NCI-H1694 treated with DMSO at 0.1 percent for 48 hours (cell line): ENCODE measurements around the gene RAN.
"Not testable (repeated sequence)": the region's sequence is repeated elsewhere in the genome, so short reads cannot be mapped to it uniquely, and the experiment has no call there.

Experiments used
- DNase-seq: peaks from one replicate; lab custom pipeline; 2025; lab: John Stamatoyannopoulos, UW

RAN gene

GRCh38 chr12:130878193-130879185 lies 6.6 kb downstream of the RAN start:
- no peak for DNase-seq

GRCh38 chr12:130879212-130879686 lies 7.4 kb downstream of the RAN start:
- no peak for DNase-seq

- no peak for DNase-seq
Observed at GRCh38 chr12:130879781-130880389, 8.0 kb downstream of the RAN start.

- DNase-seq = no peak
Observed at GRCh38 chr12:130880411-130880885, 8.6 kb downstream of the RAN start.

DNA sequence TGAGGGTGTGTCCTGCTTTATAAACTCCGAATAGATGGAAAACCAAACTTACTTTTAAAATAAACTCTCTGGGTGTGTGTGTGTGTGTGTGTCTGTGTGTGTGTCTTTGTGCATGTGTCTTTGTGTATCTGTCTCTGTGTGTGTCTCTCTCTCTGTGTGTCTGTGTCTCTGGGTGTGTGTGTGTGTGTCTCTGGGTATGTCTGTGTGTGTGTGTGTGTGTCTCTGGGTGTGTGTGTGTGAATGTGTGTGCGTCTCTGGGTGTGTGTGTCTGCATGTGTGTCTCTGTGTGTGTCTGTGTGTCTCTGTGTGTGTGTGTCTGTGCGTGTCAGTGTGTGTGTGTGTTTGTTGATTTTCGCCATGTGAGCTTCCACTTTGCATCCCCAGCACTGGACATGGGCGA lies 9.2 kb downstream of the RAN start:
- DNase-seq = no peak

GRCh38 chr12:130881548-130881947 lies 9.7 kb downstream of the RAN start:
- no peak for DNase-seq

GRCh38 chr12:130887190-130887589 lies 15.3 kb downstream of the RAN start:
- not testable (repeated sequence) for DNase-seq

- DNase-seq = no peak
Observed at GRCh38 chr12:130904064-130904463, 32.2 kb downstream of the RAN start.

DNA sequence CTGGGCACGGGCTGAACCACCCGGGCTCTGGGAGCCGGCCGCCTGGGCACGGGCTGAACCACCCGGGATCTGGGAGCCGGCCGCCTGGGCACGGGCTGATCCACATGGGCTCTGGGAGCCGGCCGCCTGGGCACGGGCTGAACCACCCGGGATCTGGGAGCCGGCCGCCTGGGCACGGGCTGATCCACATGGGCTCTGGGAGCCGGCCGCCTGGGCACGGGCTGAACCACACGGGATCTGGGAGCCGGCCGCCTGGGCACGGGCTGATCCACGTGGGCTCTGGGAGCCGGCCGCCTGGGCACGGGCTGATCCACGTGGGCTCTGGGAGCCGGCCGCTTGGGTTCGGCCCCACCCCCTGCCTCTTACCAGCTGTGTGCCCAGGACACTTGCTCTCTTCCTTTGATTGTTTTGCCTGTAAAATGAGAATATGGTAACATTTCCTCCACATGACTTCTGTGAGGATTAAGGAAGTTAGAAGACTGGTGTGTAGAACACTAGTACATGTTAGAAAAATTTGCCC lies 33.1 kb downstream of the RAN start:
- not testable (repeated sequence) for DNase-seq

GRCh38 chr12:130909111-130909510 lies 37.2 kb downstream of the RAN start:
- DNase-seq = no peak

- no peak for DNase-seq
Observed at GRCh38 chr12:130911193-130911592, 39.3 kb downstream of the RAN start.

- no peak for DNase-seq
Observed at GRCh38 chr12:130911933-130912332, 40.1 kb downstream of the RAN start.

DNA sequence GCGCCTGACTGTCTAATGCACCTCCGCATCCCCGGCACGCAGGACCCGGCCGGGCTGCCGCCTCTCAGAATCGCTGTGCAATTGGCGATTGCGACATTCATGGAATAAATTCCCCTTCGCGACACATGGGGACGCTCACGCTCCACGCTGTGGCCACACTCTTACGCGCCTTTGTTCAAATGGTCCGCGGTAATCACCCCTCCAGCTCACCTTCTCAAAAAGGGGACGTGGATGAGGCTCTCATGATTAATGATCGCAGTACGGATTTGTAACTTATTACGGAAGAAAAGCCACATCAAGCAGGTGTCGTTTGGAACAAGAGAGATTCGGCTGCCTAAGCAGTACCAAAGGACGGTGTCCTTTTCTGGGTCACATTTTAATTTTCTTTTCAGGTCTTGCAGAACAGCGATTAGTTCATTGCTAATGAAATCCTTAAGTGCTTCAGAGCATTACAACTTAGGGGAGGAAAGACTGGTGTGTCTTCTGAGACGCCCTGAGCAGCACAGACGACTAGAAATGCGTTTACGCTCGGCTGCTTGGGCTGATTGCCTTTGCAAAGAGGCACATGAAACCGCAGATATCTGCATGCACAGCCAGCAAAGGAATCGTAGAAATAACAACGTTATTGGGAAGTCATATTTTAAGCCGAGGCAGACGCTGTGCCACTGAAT lies 44.5 kb downstream of the RAN start:
- peak; percentile 43 for DNase-seq

DNA sequence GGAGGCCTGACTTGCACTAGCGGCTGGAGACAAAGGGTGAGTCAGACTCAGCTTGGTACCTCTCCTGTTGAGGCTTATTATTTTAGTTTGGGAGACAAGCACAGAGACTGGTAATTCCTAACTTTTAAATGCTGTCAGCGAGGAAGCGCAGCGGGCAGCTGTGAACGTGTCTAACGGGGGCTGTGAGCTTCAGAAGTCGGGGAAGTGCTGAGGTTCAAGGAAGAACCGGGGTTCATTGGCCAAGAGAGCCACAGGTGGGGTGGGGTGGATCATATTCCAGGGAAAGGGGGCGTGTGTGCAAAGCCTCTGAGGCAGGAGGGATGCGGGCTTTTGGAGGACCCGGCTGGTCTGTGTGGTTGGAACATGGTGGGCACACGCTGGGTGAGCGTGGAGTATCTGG lies 45.7 kb downstream of the RAN start:
- DNase-seq = no peak

- DNase-seq = no peak
Observed at GRCh38 chr12:130919086-130919485, 47.2 kb downstream of the RAN start.

- DNase-seq = no peak
Observed at GRCh38 chr12:130920119-130920703, 48.3 kb downstream of the RAN start.

GRCh38 chr12:130920723-130921381 lies 49.0 kb downstream of the RAN start:
- no peak for DNase-seq

- no peak for DNase-seq
Observed at GRCh38 chr12:130922511-130922953, 50.7 kb downstream of the RAN start.

- no peak for DNase-seq
Observed at GRCh38 chr12:130924966-130925665, 53.2 kb downstream of the RAN start.

GRCh38 chr12:130925666-130926015 lies 53.8 kb downstream of the RAN start:
- no peak for DNase-seq
